ENCODE measurements around the gene MACROD1. TPM values are rescaled to one million over a fixed set of nuclear protein-coding genes. Genes with fewer than 3 reads are reported as not detected.

MACROD1 gene
- total and polyA plus RNA-seq, 2 of the 13 experiments (the other 11 are each of a cell fraction or from before 2014, with no cell fraction given): 23.1 to 34.5 TPM

- TF ChIP-seq, protein P1, sequence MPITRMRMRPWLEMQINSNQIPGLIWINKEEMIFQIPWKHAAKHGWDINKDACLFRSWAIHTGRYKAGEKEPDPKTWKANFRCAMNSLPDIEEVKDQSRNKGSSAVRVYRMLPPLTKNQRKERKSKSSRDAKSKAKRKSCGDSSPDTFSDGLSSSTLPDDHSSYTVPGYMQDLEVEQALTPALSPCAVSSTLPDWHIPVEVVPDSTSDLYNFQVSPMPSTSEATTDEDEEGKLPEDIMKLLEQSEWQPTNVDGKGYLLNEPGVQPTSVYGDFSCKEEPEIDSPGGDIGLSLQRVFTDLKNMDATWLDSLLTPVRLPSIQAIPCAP (CRISPR knock-in tag; IDR thresholded peaks at IDR 0.05; ENCODE audit: low read depth): no peak
- TF ChIP-seq ZNF224 (CRISPR knock-in tag; IDR thresholded peaks at IDR 0.05) (no peak; the same call in 1 of the 2 replicates), EED (CRISPR knock-in tag; IDR thresholded peaks at IDR 0.05) (peak; percentile 63; the same call in 1 of the 2 replicates), CEBPZ (IDR thresholded peaks at IDR 0.05; ENCODE audit: low read length) (no peak), MBD4 (IDR thresholded peaks at IDR 0.05; ENCODE audit: borderline replicate concordance, low read length) (no peak), NFE2L1 (CRISPR knock-in tag; IDR thresholded peaks at IDR 0.05; ENCODE audit: borderline replicate concordance) (peak; percentile 72; the same call in 1 of the 2 replicates), GATAD2A (CRISPR knock-in tag; IDR thresholded peaks at IDR 0.05) (peak; percentile 64), RXRB (CRISPR knock-in tag; IDR thresholded peaks at IDR 0.05; ENCODE audit: borderline replicate concordance) (peak; percentile 38), RBFOX2 (IDR thresholded peaks at IDR 0.05; ENCODE audit: low read depth, low read length) (peak; percentile 95)
- TF ChIP-seq, protein P2, sequence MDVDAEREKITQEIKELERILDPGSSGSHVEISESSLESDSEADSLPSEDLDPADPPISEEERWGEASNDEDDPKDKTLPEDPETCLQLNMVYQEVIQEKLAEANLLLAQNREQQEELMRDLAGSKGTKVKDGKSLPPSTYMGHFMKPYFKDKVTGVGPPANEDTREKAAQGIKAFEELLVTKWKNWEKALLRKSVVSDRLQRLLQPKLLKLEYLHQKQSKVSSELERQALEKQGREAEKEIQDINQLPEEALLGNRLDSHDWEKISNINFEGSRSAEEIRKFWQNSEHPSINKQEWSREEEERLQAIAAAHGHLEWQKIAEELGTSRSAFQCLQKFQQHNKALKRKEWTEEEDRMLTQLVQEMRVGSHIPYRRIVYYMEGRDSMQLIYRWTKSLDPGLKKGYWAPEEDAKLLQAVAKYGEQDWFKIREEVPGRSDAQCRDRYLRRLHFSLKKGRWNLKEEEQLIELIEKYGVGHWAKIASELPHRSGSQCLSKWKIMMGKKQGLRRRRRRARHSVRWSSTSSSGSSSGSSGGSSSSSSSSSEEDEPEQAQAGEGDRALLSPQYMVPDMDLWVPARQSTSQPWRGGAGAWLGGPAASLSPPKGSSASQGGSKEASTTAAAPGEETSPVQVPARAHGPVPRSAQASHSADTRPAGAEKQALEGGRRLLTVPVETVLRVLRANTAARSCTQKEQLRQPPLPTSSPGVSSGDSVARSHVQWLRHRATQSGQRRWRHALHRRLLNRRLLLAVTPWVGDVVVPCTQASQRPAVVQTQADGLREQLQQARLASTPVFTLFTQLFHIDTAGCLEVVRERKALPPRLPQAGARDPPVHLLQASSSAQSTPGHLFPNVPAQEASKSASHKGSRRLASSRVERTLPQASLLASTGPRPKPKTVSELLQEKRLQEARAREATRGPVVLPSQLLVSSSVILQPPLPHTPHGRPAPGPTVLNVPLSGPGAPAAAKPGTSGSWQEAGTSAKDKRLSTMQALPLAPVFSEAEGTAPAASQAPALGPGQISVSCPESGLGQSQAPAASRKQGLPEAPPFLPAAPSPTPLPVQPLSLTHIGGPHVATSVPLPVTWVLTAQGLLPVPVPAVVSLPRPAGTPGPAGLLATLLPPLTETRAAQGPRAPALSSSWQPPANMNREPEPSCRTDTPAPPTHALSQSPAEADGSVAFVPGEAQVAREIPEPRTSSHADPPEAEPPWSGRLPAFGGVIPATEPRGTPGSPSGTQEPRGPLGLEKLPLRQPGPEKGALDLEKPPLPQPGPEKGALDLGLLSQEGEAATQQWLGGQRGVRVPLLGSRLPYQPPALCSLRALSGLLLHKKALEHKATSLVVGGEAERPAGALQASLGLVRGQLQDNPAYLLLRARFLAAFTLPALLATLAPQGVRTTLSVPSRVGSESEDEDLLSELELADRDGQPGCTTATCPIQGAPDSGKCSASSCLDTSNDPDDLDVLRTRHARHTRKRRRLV (CRISPR knock-in tag; IDR thresholded peaks at IDR 0.05): no peak
- TF ChIP-seq, protein P3, sequence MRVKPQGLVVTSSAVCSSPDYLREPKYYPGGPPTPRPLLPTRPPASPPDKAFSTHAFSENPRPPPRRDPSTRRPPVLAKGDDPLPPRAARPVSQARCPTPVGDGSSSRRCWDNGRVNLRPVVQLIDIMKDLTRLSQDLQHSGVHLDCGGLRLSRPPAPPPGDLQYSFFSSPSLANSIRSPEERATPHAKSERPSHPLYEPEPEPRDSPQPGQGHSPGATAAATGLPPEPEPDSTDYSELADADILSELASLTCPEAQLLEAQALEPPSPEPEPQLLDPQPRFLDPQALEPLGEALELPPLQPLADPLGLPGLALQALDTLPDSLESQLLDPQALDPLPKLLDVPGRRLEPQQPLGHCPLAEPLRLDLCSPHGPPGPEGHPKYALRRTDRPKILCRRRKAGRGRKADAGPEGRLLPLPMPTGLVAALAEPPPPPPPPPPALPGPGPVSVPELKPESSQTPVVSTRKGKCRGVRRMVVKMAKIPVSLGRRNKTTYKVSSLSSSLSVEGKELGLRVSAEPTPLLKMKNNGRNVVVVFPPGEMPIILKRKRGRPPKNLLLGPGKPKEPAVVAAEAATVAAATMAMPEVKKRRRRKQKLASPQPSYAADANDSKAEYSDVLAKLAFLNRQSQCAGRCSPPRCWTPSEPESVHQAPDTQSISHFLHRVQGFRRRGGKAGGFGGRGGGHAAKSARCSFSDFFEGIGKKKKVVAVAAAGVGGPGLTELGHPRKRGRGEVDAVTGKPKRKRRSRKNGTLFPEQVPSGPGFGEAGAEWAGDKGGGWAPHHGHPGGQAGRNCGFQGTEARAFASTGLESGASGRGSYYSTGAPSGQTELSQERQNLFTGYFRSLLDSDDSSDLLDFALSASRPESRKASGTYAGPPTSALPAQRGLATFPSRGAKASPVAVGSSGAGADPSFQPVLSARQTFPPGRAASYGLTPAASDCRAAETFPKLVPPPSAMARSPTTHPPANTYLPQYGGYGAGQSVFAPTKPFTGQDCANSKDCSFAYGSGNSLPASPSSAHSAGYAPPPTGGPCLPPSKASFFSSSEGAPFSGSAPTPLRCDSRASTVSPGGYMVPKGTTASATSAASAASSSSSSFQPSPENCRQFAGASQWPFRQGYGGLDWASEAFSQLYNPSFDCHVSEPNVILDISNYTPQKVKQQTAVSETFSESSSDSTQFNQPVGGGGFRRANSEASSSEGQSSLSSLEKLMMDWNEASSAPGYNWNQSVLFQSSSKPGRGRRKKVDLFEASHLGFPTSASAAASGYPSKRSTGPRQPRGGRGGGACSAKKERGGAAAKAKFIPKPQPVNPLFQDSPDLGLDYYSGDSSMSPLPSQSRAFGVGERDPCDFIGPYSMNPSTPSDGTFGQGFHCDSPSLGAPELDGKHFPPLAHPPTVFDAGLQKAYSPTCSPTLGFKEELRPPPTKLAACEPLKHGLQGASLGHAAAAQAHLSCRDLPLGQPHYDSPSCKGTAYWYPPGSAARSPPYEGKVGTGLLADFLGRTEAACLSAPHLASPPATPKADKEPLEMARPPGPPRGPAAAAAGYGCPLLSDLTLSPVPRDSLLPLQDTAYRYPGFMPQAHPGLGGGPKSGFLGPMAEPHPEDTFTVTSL (CRISPR knock-in tag; IDR thresholded peaks at IDR 0.05; ENCODE audit: borderline replicate concordance): peak; percentile 58; the same call in 1 of the 2 replicates
- TF ChIP-seq, protein P4, sequence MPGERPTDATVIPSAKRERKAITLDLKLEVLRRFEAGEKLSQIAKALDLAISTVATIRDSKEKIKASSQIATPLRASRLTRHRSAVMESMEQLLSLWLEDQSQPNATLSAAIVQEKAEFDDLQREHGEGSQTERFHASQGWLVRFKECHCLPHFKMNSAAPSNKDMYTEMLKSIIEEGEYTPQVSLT (CRISPR knock-in tag; IDR thresholded peaks at IDR 0.05; ENCODE audit: borderline replicate concordance, low read depth): no peak
Measured at GRCh38 chr11:63974259-63975143, 191.4 kb downstream of the MACROD1 start, which contains the start of gene COX8A (continued).

Measured in HepG2 (cell line).